K562 (cell line): ENCODE data around the gene SUDS3. TPM values are rescaled to one million over a fixed set of nuclear protein-coding genes. Genes with fewer than 3 reads are reported as not detected.

Experiments used
- DDX20 ChIP-seq: fragments of 450-650 bp; IDR thresholded peaks from 2 replicates; pipeline ENCODE4 v1.6.1; 2016; ENCODE audit warnings: missing genetic modification characterization, low read depth, mild to moderate bottlenecking, missing compliant biosample characterization, moderate library complexity
- EGR1 ChIP-seq: fragments of 450-650 bp; conservative IDR thresholded peaks from 2 replicates; pipeline ENCODE4 v1.6.1; 2017; ENCODE audit warnings: mild to moderate bottlenecking
- GTF2E2 ChIP-seq: fragments of 200-800 bp; sonication (Bioruptor generic); IDR thresholded peaks from 2 replicates; pipeline ENCODE4 v1.6.1; 2016; ENCODE audit warnings: missing genetic modification characterization, missing compliant biosample characterization
- HDAC1 ChIP-seq, 2 experiments: fragments of 450-650 bp; IDR thresholded peaks; 2 replicates each; pipeline ENCODE4 v1.6.1; 2016 to 2017; ENCODE audit warnings: inconsistent platforms in 1 of 2, mild to moderate bottlenecking in 1 of 2, moderate library complexity in 1 of 2
- HNRNPUL1 ChIP-seq: fragments of 200-400 bp; formaldehyde crosslinking; IDR thresholded peaks from 2 replicates; pipeline ENCODE4 v1.6.1; 2017; ENCODE audit warnings: low read length
- MCM7 ChIP-seq, 2 experiments: fragments of 450-650 bp; IDR thresholded peaks; 2 replicates each; pipeline ENCODE4 v1.6.1; 2016 to 2018
- MYC ChIP-seq, 2 experiments: fragments of 250-450 bp in 1 of 2; sonication (Bioruptor Pico) in 1 of 2; IDR thresholded peaks; 2 replicates each; pipeline versions ENCODE4 v1.5.1 to v1.6.1; 2012 to 2021; ENCODE audit warnings: low read depth in 2 of 2, borderline replicate concordance in 1 of 2, improper control_type of control experiment in 1 of 2, low read length in 1 of 2, mild to moderate bottlenecking in 1 of 2, moderate library complexity in 1 of 2
- OTX1 ChIP-seq: fragments of 450-650 bp; formaldehyde crosslinking; IDR thresholded peaks from 2 replicates; pipeline ENCODE4 v1.4.0; 2022; ENCODE audit warnings: mild to moderate bottlenecking
- PHF21A ChIP-seq: fragments of 450-650 bp; IDR thresholded peaks from 2 replicates; pipeline ENCODE4 v1.6.1; 2017; ENCODE audit warnings: low read depth, borderline replicate concordance
- RB1 ChIP-seq: fragments of 450-650 bp; IDR thresholded peaks from 2 replicates; pipeline ENCODE4 v1.6.1; 2017; ENCODE audit warnings: low read depth, mild to moderate bottlenecking
- RCOR1 ChIP-seq, 2 experiments: IDR thresholded peaks; 2 replicates each; pipeline ENCODE4 v1.6.1; 2012; ENCODE audit warnings: low read depth in 2 of 2, low read length in 2 of 2, borderline replicate concordance in 1 of 2, improper control_type of control experiment in 1 of 2
- TAF9B ChIP-seq: fragments of 450-650 bp; IDR thresholded peaks from 2 replicates; pipeline ENCODE4 v1.6.1; 2018; ENCODE audit warnings: mild to moderate bottlenecking; ENCODE audit not compliant: partially characterized antibody
- ZBTB17 ChIP-seq: fragments of 450-650 bp; formaldehyde crosslinking; IDR thresholded peaks from 2 replicates; pipeline ENCODE4 v1.4.0; 2020; ENCODE audit warnings: mild to moderate bottlenecking
- polyA plus RNA-seq, 8 experiments: library from polyadenylated mRNA; depleted of rRNA in 4 of 8; stranded (reverse) in 5 of 8; unstranded in 3 of 8; fragments of >200 nt; fragmentation: Nextera tagmentation in 2 of 8; fragmentation: Illumina TruSeq in 1 of 8; extraction: Ambion mirVana in 2 of 8; extraction: Trizol in 1 of 8; gene quantifications; 2 replicates each; pipeline versions ENCODE4 v1.2.1 to v1.2.3, GENCODE V29; 2011 to 2014; ENCODE audit warnings: inconsistent platforms in 1 of 8, missing spikeins in 1 of 8
- total RNA-seq, 7 experiments: library from RNA; depleted of rRNA in 6 of 7; stranded (reverse); fragments of >200 nt in 6 of 7; fragmentation: Illumina TruSeq in 2 of 7; extraction: Trizol in 2 of 7; gene quantifications; 2 replicates each; pipeline versions ENCODE4 v1.2.1 to v1.2.3, GENCODE V29; 2011 to 2021; ENCODE audit warnings: low replicate concordance in 1 of 7
- TF ChIP-seq, protein P1 (sequence below), 2 experiments: fragments of 450-650 bp; formaldehyde crosslinking in 1 of 2; IDR thresholded peaks; 2 replicates each; pipeline versions ENCODE4 v1.4.0 to v1.6.1; 2014 to 2020; ENCODE audit warnings: mild to moderate bottlenecking in 2 of 2, borderline replicate concordance in 1 of 2, low read depth in 1 of 2
- TF ChIP-seq, protein P2 (sequence below): fragments of 250-450 bp; sonication (Bioruptor Pico); IDR thresholded peaks from 2 replicates; pipeline ENCODE4 v1.4.0; 2020; ENCODE audit warnings: mild to moderate bottlenecking, moderate library complexity

Gene SUDS3
- total and polyA plus RNA-seq, 9 of the 15 experiments (the other 6 are each of a cell fraction or from before 2014, with no cell fraction given), result 6.6 to 30.5 (median 23.3) TPM

DNA sequence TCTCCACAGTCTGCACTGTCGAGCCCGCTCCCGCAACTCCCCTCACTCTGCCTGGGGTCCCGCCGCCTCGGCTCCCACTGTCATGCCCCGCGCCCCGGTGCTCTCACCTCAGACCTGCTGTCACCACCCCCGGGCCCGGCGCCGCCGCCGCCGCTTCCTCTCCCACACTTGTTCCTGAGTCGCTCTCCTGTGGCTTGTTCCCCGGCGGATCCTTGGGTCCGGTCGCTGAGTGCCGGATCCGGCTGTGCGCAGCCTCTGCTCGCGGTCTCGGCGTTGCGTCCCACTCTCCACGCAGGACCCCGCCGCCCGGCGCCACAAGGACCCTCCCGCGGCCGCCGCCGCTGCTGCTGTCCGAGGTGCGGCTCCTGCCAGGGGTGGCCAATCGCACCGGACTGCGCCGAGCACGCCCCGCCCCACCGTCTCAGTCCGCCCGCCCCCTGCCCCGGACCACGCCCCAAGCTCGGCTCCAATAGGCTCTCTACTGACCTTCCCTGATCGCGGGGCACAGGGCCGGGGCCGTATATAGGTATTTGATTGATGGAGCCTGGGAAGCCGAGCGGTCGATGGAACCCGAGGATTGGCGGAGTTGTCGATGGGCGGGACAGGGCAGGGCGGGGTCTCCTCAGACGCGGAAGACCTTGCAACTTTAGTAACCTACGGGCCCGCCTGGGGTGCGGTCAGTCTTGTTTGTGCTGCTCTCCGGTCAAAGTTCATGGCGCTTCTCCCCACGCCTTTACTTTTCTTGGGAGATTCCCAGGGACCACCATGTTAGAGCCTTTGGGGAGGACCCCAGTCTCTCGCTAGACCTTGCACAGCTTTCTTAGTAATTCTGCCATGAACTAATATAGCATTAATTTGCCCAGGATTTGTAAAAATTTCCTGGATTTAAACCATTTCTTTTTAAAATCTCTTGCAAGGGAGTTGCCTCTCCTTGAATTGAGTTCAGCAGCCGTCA is 3.5 kb upstream of the SUDS3 start, which contains the start of gene TAOK3 (continued):
- TF ChIP-seq, protein P1, sequence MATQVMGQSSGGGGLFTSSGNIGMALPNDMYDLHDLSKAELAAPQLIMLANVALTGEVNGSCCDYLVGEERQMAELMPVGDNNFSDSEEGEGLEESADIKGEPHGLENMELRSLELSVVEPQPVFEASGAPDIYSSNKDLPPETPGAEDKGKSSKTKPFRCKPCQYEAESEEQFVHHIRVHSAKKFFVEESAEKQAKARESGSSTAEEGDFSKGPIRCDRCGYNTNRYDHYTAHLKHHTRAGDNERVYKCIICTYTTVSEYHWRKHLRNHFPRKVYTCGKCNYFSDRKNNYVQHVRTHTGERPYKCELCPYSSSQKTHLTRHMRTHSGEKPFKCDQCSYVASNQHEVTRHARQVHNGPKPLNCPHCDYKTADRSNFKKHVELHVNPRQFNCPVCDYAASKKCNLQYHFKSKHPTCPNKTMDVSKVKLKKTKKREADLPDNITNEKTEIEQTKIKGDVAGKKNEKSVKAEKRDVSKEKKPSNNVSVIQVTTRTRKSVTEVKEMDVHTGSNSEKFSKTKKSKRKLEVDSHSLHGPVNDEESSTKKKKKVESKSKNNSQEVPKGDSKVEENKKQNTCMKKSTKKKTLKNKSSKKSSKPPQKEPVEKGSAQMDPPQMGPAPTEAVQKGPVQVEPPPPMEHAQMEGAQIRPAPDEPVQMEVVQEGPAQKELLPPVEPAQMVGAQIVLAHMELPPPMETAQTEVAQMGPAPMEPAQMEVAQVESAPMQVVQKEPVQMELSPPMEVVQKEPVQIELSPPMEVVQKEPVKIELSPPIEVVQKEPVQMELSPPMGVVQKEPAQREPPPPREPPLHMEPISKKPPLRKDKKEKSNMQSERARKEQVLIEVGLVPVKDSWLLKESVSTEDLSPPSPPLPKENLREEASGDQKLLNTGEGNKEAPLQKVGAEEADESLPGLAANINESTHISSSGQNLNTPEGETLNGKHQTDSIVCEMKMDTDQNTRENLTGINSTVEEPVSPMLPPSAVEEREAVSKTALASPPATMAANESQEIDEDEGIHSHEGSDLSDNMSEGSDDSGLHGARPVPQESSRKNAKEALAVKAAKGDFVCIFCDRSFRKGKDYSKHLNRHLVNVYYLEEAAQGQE (IDR thresholded peaks at IDR 0.05; ENCODE audit: borderline replicate concordance), result peak; percentile 98
- TF ChIP-seq, protein P1 (CRISPR knock-in tag; IDR thresholded peaks at IDR 0.05; ENCODE audit: low read depth), result peak; percentile 94
- no peak for TF ChIP-seq MCM7 (IDR thresholded peaks at IDR 0.05)
- TF ChIP-seq HDAC1 (IDR thresholded peaks at IDR 0.05), result peak in 1 of 2 experiments; percentile 91; a peak in 2 of 4 replicates
- TF ChIP-seq TAF9B, result peak; percentile 81
- peak; percentile 51 for TF ChIP-seq EGR1
- 0 out of 4 replicates have a peak, but pooled peaks of 1 of the 2 experiments have one; percentile 12 for TF ChIP-seq RCOR1 (IDR thresholded peaks at IDR 0.05; ENCODE audit: borderline replicate concordance in 1 of 2, low read depth in 2 of 2, low read length in 2 of 2)
- TF ChIP-seq MYC (IDR thresholded peaks at IDR 0.05; ENCODE audit: low read depth, low read length), result peak; percentile 70
- no peak for TF ChIP-seq MYC (CRISPR knock-in tag; IDR thresholded peaks at IDR 0.05; ENCODE audit: borderline replicate concordance, low read depth)
- peak; percentile 99 for TF ChIP-seq ZBTB17 (CRISPR knock-in tag)
- TF ChIP-seq, protein P2, sequence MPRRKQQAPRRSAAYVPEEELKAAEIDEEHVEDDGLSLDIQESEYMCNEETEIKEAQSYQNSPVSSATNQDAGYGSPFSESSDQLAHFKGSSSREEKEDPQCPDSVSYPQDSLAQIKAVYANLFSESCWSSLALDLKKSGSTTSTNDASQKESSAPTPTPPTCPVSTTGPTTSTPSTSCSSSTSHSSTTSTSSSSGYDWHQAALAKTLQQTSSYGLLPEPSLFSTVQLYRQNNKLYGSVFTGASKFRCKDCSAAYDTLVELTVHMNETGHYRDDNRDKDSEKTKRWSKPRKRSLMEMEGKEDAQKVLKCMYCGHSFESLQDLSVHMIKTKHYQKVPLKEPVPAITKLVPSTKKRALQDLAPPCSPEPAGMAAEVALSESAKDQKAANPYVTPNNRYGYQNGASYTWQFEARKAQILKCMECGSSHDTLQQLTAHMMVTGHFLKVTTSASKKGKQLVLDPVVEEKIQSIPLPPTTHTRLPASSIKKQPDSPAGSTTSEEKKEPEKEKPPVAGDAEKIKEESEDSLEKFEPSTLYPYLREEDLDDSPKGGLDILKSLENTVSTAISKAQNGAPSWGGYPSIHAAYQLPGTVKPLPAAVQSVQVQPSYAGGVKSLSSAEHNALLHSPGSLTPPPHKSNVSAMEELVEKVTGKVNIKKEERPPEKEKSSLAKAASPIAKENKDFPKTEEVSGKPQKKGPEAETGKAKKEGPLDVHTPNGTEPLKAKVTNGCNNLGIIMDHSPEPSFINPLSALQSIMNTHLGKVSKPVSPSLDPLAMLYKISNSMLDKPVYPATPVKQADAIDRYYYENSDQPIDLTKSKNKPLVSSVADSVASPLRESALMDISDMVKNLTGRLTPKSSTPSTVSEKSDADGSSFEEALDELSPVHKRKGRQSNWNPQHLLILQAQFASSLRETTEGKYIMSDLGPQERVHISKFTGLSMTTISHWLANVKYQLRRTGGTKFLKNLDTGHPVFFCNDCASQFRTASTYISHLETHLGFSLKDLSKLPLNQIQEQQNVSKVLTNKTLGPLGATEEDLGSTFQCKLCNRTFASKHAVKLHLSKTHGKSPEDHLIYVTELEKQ (CRISPR knock-in tag), result no peak
- no peak for TF ChIP-seq OTX1 (CRISPR knock-in tag)
- peak; percentile 45; the same call in 1 of the 2 replicates for TF ChIP-seq GTF2E2
- TF ChIP-seq DDX20 (tag), result no peak
- TF ChIP-seq RB1, result peak; percentile 63
- TF ChIP-seq PHF21A, result no peak
- TF ChIP-seq HNRNPUL1, result no peak
